CD1c-positive myeloid dendritic cell (primary cell): ENCODE data around the gene KRAS.
"Not testable (repeated sequence)": the region's sequence is repeated elsewhere in the genome, so short reads cannot be mapped to it uniquely, and the experiment has no call there.

Experiments
- DNase-seq: peaks from one replicate; pipeline ENCODE4 v3.0.0-alpha.2; 2016; ENCODE audit errors: extremely low spot score

Gene KRAS

GRCh38 chr12:25250744-25251730 is at the start of gene KRAS:
TSS of gene KRAS (minus strand) at chr12:25250929.
- peak; percentile 95 for DNase-seq

DNA sequence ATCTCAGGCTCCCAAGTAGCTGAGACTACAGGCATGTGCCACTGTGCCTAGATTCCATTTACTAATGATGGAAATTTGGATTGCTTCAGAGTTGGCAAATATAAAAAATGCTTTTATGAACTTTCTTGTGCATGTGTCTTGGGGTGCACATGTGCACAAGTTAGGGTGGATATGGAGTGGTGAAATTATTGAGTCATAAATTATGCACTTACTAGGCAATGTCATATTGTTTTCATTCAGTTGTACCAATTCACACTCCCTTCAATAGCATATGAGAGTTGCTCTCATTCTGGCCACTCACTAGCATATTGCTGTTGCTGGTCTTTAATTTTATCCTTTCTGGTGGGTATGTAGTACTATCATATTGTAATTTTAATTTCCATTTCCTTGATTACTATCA is 45.7 kb upstream of the KRAS start:
- DNase-seq: no peak

DNA sequence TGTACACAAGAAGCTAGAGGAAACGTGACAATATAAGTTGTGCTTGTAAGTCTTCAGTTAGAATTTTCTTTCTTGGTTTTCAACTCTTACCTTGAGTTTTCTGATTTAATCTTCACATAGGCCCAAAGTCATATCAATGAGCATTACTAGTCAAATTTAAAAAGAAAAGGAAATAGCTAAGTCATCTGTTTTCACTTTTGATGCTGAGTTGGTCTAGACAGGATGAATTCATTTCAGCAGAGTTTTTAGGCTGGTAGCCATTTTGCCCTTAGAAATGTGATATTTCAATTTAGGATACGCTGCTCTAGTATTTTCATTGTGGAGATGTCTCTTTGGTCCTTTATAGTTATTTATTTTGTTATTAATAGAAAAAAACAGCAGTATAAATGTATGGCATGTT is 44.6 kb upstream of the KRAS start:
- no peak for DNase-seq

DNA sequence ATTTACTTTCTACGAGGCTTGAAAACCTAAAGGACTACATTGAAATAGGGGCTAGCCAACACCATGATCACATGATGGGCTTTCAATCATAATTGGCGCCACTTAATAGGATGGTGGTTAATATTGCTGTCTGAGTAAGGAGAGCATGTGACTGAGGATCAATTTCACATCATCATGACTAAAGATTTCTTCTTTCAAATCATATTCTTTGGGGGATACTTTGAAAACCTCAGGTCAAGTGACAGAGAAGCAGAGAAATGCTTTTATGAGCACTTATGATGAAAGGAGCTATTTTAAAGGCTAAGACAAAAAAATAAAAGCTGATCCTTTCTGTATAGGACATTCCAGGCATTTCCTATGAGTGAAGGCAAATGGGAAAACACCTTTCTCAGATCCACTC is 42.9 kb upstream of the KRAS start:
- DNase-seq: no peak

DNA sequence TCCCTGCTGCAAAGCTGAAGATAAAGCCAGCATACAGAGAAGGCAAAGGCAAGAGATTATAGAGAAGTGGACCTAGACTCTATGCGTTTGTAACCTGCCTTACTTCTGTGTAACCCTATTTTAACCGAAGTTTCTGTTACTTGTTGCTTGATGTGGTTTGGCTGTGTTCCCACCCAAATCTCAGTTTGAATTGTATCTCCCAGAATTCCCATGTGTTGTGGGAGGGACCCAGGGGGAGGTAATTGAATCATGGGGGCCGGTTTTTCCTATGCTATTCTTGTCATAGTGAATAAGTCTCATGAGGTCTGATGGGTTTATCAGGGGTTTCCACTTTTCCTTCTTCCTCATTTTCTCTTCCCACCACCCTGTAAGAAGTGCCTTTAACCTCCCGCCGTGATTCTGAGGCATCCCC is 42.1 kb upstream of the KRAS start:
- DNase-seq: not testable (repeated sequence)

DNA sequence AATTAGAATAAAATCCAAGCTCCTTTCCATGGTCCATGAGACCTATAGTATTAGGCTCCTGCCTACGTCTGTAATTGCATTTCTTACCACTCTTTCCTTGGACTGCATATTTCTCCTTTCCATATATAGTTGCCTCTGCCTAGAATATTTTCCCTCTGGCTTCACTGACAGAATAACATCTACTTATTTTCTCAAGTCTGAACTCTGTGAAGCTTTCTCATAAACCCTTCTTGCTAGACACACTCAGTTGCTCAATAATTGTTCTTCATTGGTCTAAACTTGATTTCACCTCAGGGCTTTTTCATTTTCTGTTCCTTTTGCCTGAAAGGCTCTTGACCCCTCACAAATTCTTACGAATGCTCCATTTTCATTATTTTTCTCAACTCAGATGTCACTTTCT is 36.9 kb upstream of the KRAS start:
- no peak for DNase-seq

DNA sequence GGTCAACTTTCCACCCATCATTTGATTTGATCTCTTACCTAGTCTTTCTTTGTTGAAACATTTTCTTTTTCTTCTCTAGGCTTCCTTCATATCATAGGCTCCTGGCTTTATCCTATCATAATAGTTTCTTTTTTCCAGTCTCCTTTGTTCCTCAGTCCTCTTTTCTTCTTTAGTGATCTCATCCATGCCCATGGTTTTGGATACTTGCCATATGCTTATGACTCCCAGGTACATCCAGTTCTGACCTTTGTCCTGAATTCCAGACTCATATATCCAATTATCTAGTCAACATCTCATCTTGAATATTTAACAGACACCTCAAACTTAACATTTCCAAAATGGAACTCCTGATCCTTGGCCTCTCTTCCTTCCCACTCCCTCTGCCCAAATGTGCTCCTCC is 36.1 kb upstream of the KRAS start:
- no peak for DNase-seq

DNA sequence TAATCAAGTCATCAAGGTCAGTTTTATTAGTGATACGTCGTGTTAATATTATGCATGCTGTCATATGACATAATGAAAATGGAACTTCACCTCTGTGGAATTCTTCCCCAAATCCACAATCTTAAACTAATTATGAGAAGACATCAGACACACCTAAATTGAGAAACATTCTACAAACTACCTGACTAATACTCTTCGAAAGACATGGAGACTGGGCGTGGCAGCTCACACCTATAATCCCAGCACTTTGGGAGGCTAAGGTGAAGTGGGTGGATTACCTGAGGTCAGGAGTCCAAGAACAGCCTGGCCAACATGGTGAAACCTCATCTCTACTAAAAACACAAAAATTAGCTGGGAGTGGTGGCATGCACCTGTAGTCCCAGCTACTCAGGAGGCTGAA is 33.3 kb upstream of the KRAS start:
- DNase-seq: no peak

GRCh38 chr12:25283006-25283405 is 32.3 kb upstream of the KRAS start:
- DNase-seq: no peak

- DNase-seq: no peak
Measured at GRCh38 chr12:25280082-25280481, 29.4 kb upstream of the KRAS start.

- DNase-seq: no peak
Measured at GRCh38 chr12:25278269-25278668, 27.5 kb upstream of the KRAS start.

DNA sequence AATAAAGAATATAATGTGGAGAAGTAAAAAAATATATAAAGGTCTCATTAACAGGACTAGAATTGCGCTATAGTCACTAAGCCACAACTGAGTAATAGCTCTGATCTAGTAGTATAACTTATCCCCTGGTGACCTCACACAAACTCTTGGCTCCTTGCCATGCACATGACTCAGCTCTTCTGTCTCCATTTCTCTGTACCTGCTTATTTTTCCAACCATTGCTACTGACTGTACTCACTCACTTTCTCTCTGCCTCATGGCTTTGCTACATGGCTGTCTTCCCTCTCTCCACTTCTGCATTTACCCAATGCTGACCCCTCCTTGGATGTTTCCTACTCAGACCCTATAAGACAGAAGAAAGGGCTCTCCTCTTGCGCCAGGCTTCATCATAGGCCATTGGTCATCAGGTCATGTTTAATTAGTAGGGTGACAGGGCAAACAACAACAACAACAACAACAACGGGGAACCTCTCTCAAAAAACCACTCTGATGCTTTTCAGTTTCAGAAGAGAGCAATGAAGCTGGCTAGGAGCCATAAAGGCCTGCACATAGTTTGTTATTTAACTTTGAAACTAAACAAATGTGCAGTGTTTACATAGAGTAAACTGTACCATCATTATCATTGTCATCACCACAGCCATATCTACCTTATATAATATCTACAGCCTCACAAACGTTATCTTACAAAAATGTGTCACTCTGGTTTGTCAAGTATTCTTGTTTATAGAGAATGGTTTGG is 25.6 kb upstream of the KRAS start:
- DNase-seq: no peak

DNA sequence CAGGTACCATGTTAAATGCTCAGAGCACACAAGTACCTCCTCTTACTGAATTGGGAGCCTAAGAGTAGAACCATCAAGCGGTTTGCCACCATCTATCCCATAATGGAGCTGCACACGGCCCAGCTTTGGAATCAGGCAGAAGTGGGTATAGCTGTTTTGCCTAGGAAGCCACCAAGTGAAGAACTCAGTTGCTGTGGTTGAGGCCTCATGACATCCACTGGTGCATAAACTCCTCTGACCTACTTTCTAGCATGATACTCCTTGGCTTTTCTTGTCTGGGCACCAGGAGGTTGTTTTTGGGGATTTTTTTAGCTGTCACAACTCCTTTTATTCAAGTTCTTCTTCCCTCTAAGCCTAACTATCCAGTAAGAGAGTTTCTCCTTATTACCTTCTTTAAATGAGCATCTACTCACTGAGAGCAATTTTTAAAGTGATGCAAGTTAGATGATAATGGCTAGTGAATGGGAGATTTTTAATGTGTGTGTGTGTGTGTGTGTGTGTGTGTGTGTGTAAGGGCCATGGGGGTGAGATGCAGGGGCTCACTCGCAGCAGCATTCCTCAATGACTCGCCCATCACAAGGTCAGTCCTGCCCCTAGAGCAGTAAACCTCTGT is 20.9 kb upstream of the KRAS start:
- no peak for DNase-seq

DNA sequence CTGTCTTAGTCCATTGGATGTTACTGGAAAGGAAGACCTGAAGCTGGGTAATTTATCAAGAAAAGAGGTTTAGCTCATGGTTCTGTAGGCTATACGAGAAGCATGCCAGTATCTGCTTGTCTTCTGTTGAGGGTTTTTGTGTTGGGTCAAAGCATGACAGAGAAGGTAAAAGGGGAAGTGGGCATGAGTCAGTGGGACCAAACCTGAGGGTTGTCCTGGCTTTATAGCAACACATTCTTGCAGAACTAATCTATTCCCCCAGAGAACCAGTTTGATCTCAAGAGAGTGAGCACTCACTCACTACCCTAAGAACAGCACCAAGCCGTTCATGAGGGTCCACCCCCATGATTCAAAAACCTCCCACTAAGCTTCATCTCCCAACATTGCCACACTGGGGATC is 19.0 kb upstream of the KRAS start:
- peak; percentile 26 for DNase-seq

DNA sequence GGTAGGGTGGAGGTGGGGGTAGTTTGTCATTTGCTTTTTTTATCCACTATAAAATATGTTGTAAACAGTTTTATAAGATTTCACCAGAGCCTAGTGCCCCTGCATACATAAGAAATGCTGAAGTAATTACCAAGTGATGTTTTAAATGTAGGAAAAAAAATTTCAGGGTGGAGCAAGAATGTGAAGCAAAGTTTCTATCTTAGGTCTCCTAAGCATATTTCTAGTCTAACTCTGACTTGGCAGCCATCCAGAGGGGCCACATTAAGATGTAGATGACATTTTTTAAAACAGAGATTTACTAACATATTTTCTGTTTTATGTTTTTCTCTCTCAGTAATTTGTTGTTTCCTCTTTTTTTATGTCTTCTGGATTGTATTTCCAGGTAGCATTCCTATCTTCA is 15.8 kb upstream of the KRAS start:
- DNase-seq: no peak

GRCh38 chr12:25264862-25265261 is 14.1 kb upstream of the KRAS start:
- no peak for DNase-seq

DNA sequence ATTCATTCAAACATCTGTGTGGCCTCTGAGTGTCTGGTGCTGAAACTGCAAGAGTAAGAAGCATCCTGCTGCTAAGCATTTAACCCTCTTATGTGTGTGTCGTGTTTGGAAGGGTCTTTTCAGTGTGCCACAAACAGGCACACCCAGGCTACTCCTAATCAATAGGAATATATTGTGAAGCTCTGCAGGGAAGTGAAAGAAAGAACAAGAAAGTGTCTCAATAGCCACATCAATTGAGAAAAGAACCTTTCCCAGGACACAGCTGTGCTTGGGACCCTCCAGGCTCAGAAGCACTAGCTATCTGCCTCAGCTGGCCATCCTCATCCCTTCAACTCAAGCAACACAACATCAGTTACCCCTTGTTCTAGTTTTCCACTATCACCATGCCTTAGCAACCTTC is 13.4 kb upstream of the KRAS start:
- no peak for DNase-seq

DNA sequence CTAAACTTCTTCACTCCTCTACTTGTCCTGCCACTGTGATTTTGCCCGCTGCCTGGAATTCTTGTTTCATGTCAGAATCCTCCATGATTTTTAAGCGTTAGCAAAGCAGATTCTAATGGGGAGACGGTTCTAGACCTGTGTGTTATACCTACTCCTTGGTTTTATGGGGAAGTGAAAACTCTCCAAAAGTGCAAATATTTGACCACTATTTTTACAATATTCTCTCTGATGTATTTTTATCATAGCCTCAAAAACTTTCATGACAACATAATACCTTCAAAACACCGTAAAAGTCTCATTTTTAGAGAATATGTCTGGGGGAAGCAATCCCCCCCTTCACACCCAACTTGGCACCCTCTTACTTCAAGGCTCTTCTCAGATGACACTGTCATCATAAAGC is 12.9 kb upstream of the KRAS start:
- DNase-seq: no peak

DNA sequence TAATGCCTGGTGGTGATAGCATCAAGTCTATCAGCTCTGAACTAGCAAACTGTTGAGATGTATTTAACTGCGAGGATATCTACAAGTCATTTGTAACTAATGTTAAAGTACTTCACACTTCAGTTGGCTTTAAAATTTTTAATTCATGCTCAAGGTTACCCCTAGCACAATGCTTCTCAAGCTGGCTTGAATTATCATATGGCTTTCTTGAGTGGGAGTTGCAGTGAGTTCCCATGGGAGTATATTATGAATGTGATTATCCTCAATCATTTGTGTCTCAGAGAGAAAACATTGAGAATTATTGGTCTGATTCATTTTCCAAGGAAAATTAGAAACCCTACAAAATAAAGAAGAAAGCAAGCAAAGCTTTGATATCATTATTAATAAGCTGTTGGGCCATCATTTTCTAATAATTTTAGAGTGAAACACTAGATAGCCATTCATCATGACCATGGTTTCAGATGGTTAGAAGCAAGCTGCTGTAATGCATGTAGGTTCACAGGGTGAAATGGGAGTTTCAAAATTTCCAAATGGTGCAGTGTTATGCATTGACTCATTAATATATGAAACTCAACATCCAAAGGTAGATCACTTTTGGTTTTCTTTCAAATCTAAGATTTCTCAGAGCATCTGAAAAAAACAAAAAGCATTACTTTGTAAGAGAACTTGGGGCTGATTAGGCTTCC is 11.8 kb upstream of the KRAS start:
- no peak for DNase-seq

GRCh38 chr12:25257590-25258324 is 7.0 kb upstream of the KRAS start:
- DNase-seq: no peak

DNA sequence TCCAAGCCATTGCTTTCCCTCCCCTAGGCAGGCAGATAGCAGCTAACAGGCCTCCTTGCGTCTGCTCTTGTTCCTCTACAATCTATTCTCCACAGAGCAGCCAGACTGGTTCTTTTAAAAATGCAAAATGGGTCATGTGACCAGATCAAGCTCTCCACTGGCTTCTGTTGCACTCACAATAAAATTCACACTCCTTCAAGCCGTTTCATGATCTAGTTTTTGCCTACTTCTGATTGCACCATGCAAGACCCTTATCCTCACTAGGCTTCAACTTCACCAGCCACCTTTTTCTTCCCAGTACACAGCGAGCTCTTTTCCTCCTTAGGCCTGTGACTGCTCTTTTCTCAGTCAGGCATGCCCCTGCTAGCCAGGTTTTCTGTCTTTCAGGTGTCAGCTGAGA is 6.1 kb upstream of the KRAS start:
- no peak for DNase-seq
